ENCODE measurements around the gene ANKRD16.

- TF ChIP-seq CTCF (IDR thresholded peaks at IDR 0.05) = no peak
- TF ChIP-seq POLR2A (IDR thresholded peaks at IDR 0.05) = no peak
Observed at GRCh38 chr10:5921746-5922145, 32.1 kb upstream of the ANKRD16 start.
